GM12892 (cell line): ENCODE results near the gene POU3F1.
"Not testable (repeated sequence)": the region's sequence is repeated elsewhere in the genome, so short reads cannot be mapped to it uniquely, and the experiment has no call there.

Experiments used
- DNase-seq: peaks from one replicate; pipeline ENCODE4 v3.0.0; 2011; ENCODE audit not compliant: insufficient read length
- FAIRE-seq: peaks from 2 replicates; lab custom pipeline; 2011; peaks lifted over from hg19 to GRCh38; lab: Jason Lieb, UNC
- POLR2A ChIP-seq: IDR thresholded peaks from 2 replicates; pipeline ENCODE4 v1.6.1; 2011; ENCODE audit warnings: low read depth, low read length, control low read depth
- POLR2AphosphoS5 ChIP-seq: IDR thresholded peaks from 2 replicates; pipeline ENCODE4 v1.6.1; 2011; ENCODE audit warnings: low read depth, low read length, control low read depth
- TAF1 ChIP-seq: IDR thresholded peaks from 2 replicates; pipeline ENCODE4 v1.6.1; 2011; ENCODE audit warnings: low read depth, mild to moderate bottlenecking, control low read depth, low read length, borderline replicate concordance

The POU3F1 gene

DNA sequence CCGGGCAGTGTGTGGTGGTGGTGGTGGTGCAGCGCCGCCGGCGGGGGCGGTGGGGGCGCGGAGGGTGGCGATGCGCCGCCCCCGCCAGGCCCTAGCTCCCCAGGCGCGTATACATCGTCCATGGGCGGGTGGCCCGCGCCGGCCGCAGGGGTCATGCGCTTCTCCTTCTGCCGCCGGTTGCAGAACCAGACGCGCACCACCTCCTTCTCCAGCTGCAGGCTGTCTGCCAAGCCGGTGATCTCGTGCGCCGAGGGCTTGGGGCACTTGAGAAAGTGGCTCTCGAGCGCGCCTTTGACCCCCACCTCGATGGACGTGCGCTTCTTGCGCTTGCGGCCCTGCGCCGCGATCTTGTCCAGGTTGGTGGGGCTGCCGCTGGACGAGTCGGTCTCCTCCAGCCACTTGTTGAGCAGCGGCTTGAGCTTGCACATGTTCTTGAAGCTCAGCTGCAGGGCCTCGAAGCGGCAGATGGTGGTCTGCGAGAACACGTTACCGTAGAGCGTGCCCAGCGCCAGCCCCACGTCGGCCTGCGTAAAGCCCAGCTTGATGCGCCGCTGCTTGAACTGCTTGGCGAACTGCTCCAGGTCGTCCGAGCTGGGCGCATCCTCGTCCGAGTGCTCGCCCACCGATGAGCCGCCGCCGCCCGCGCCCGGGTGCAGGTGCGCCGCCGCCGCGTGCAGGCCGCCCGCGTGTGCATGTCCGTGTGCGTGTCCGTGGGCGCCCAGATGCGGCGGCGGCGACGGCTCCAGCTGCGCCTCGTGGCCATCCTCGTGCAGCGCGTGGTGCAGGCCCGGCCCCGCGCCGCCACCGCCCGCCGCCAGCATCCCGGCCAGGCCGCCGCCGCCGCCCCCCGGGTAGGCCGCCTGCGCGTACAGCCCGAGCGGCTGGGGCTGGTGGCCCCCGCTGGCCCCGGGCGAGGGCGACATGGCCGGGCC lies 926 bp downstream of the POU3F1 start:
- TF ChIP-seq POLR2A (no peak), POLR2AphosphoS5 (no peak), TAF1 (no peak)
- no peak for DNase-seq
- peak; percentile 5 for FAIRE-seq

DNA sequence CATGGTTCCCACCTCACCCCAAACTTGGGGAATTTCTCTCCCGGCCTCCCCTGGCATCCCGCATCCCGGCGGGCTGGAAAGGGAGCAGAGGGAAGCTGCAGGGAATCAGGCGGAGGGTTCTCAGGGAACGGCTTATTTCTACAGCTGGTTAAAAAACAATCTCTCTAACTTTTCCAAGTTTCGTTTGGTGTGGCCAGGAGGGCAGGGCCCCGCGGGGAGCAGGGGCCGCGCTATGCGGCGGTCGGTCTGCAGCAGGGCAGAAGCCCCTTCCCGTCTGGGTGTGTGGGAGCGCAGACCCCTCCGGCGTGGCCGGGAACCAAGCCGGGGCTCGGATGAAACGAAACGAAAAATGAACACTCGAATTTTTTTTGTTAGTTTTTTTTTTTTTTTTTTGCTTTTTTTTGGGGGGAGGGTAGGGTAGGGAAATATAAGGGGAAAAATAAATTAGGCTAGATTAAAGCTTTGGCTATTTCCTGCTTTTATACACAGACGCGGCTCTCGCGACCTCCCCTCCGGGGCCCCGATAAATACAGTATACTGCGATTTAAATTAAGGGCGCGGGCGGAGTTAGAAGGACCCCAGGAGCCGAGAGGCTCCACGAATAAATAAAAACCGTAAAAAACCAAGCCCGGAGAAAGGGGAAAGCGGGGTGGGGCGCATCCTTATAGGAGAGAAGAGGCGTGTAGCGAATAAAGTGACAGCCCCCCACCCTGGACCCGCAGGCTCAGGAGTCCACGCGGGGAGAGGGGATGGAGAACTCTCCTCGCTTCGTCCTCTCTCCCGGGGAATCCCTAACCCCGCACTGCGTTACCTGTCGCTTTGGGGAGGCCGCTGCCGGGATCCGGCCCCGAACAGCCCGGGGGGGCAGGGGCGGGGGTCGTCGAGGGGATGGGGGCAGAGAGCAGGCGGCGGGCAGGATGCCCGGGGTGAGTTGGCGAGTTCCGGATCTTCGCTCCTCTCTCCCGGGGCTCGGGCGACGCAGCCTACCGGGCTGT lies 2.1 kb downstream of the POU3F1 start:
- TF ChIP-seq POLR2AphosphoS5: no peak
- no peak for TF ChIP-seq TAF1
- no peak for TF ChIP-seq POLR2A
- no peak for DNase-seq
- FAIRE-seq: no peak

DNA sequence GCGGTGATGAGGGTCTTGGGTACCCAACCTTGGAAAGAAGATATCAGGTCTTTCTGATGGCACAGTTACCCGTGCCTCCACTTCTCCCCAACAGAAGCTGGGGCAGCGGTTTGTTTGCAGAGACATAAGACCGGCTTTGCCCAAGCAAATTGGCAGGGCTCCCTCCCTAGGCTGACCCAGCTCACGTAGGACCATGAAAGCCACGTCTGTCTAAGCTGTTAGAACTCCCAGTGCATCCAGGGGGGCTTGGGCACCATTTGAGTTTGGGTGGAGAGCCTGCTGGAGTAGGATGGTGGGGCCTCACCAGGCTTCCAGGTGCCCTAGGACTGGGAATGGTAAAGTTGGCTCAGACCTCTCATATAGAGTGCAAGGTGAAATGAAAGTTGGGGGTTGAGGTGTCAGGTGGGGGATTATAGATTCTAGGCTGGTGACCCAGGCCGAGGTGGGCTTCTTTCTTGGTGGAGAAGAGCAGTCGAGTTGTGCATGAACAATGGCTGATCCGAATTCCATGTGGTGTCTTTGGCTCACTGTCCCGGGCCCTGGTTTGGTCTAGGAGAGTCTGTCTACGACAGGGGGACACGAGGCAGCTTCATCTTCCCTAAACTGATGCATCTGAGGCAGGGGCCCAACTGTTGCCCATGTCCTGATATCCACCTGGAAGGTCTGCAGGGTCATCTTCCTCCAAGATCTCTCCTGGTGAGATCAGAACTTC lies 3.4 kb downstream of the POU3F1 start:
- no peak for DNase-seq
- no peak for FAIRE-seq
- TF ChIP-seq POLR2A (no peak), POLR2AphosphoS5 (no peak), TAF1 (no peak)

DNA sequence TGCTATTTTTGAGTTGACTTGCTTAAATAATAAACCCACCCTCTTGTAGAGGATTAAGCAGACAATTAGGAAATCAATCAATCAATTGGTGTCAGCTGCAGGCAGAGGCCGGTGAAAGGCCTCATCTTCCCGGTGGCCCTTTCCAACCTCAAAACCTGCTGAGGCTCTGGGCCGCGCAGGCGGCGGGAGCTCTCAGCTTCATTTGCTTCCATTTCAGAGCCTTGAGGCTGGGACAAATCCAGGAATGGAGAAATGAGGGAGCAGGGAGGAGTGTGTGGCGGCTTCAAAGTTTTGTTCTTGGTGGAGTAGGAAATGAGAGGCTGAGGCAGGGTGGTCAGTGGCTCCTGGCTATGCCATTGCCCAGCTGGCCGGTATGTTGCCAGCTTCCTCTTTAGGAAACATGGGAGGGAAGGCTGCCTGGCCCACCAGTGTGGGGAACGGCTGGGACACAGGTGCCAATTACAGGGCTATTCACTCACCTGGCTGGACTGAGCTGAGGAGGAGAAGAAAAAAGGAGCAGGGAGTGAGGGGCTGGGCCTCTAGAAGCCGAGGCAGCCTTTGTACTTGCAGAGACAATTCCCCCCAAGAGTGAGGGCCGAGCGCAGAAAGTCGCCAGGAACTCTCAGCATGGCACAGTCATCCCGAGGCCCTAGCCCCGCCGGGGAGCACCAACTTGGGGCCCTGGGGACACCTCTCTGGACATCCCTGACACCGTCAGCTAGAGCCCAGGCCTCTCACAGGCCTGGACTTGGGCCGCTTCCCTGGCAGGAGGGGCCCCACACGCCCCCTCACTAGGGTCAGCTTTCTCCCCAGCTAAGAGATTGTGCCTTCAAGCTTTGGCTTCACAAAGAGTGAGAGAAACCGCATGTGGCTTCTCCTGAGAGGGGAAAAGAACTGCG lies 4.4 kb downstream of the POU3F1 start:
- TF ChIP-seq POLR2A (no peak), POLR2AphosphoS5 (no peak), TAF1 (no peak)
- FAIRE-seq: no peak

DNA sequence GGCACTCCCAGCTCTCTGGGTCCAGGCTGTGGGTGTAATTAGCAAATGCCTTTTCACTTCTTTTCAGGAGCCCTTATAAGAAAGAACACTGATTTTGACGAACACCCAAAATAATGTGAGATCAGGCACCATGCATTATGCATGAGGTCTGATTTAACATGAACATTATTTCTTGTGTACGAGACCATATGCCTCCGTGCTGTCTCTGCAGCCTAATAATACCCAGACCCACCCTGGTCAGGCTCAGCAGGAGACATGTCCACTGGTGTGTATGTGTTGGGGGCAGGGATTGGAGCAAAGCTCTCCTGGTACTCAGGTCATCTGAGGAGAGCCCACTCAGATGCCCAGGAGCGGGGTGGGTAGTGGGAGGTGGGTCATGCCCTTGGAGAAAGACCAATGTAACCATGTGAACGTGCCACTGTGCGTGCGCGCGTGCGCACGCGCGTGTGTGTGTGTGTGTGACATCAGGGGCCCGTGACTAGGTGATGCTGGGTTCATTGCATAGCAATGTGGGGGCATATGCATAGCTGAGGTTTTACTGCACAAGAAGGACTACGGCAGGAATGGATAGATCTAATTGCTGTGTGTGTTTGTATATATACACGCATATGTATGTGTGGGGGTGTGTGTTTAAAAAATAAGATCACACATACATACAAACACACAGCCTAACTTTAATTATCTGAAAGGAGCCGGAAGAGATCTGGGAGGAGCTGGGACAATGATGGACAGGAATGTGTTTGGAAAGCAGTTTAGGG lies 7.1 kb downstream of the POU3F1 start:
- TF ChIP-seq POLR2AphosphoS5: no peak
- no peak for TF ChIP-seq POLR2A
- TF ChIP-seq TAF1: no peak
- no peak for DNase-seq
- peak; percentile 62 for FAIRE-seq

More for the DNA sequence above, 4.4 kb downstream of the POU3F1 start:
- DNase-seq: no peak

DNA sequence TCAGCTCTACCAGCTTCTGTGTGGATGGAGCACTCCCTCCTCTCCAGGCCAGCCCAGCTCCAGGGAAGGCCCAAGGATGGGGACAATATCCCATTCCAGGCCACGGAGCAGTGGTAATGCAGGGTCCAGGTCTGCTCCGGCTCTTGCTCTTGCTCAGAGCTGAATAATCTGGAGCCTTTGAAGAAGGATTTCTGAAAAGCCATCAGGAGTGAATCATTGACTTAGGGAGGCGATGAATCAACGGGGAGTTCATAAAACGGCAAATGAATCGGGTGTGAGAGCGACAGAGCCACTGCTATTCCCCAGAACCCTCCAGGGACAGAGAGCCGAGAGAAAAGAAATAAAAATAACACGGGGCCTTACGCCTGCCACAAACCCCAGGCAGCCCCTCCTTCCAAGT lies 7.7 kb downstream of the POU3F1 start:
- DNase-seq (no peak), FAIRE-seq (no peak)
- no peak for TF ChIP-seq TAF1
- TF ChIP-seq POLR2AphosphoS5: no peak

DNA sequence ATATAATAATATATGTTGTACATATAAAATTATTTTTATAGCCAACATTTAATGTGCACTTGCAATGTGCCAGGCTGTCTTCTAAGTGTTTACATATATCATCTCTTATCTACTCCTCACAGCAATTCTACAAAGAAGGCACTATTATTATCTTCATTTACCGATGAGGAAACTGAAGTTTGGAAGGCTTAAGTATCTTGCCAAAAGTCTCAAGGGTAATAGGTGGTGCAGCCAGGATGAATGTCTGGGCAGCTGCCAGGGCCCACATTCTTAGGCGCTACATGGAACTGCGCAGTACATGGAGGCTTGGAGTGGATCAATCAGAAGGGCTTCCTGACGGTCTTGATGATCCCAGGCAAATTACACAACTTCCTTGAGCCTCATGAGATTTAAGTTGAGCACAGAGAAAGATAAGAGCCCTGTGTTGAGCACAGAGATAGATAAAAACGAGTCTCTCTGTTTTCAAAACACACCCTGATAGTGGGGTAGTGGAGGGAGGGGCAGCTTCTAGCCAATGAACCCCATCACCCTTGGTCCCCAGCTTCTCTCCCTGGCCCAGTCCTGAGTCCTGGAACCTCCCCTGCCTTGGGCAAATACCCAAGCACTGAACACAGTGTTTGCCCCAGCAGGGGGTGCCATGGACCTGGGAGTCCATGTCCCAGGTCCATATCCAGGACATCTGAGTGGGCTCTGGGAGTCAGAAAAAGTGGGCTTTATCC lies 9.2 kb downstream of the POU3F1 start:
- DNase-seq: no peak
- no peak for FAIRE-seq
- TF ChIP-seq POLR2AphosphoS5 (no peak), POLR2A (no peak), TAF1 (no peak)

DNA sequence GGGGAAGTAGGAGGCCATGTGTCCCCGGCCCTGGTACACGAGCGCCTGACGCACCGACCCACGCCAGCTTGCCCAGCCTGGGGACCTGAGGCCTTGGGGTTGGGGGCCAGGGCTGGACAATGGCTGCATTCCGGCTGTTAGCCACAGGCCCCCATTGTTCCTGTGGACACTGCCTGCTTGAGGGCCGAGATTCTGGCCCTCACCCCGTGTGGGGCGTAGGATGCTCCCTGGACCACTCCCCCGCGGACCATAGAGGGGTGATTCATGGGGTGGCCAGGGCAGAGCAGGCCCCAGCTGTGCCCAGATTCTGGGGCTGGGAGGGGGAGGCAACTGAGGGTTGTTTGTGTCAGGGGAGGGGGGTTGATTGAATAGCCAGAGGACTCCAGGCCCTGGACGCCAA lies 11.7 kb downstream of the POU3F1 start:
- TF ChIP-seq TAF1 (no peak), POLR2AphosphoS5 (no peak), POLR2A (no peak)
- FAIRE-seq: no peak

DNA sequence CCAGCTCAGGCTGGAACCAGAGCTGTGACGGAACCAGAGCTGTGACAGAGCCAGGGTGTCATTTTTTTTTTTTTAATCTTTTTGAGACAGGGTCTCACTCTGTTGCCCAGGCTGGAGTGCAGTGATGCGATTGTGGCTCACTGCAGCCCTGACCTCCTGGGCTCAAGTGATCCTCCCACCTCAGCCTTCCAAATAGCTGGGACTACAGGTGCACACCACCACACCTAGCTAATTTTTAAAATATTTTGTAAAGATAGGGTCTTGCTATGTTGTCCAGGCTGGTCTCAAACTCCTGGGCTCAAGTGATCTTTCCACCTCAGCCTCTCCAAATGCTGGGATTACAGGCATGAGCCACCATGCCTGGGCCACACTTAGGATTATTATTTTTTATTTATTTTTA lies 13.6 kb downstream of the POU3F1 start:
- DNase-seq, FAIRE-seq: not testable (repeated sequence)

More for the DNA sequence above, 11.7 kb downstream of the POU3F1 start:
- DNase-seq: no peak
